Stimulated activated CD8-positive, alpha-beta memory T cell treated with anti-CD3 and anti-CD28 coated beads, Interleukin-12 subunit alpha, Interleukin-12 subunit beta, amount 100 ng/mL, for 1 hour (primary cell): ENCODE results near the gene CSRP1.

Experiments
- DNase-seq: peaks from one replicate; pipeline ENCODE4 v3.0.0-alpha.2; 2020; ENCODE audit warnings: low read depth

Gene CSRP1

DNA sequence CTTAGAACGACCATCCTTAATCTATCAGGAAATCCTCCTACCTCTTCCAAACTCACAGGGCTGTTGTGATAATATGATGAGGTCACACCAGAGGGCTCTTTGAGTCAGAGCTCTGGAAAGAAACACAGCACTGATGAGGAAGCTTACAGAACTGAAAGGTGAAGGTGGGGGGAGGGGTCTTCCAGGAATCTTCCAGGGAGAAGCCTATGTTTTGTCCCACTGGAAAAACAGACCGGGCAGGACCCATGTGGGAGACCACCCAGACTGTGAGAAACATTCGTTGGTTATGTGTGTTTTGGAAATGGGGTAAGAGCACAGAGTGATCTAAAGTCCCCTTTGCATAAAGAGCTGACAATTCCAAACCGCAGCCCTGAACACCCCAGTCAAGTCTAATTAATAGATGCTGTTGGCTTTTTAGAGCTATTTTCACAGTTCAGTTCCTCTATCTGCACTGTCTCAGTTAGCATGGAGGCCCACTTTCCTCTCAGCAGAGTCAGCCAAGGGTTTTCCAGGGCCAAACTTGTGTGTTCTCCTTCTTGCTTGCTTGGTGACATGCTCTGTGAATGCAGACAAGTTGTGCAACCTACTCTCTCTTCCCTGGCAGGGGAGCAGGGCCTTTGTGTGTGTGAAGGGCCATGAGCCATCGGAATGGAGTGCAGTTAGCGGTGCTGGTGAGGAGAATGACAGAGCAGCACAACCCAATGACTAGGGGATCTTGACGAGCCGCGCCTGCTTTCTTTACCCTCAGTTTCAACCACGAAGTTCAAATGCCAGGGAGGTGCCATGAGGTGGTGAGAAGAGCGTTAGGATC, 50.2 kb downstream of the CSRP1 start:
- DNase-seq, result no peak

DNA sequence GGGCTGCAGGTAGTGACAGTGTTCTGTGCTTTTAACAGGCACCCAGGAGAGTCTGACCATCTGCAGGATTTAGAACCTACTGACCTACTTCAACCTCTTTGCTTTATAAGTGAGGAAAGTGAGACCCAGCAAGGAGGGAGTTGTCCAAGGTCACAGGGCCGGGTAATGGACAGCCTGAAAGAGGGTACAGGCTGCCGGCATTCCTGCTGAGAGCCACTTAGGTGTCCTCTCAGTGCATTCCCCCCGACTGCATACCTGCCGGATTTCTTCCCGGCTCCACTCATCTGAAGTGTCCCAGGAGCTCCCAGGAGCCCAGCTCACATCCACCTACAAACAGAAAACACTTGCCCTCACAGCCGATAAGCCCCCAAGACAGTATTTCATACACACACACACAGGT, 51.8 kb downstream of the CSRP1 start:
- no peak for DNase-seq

GRCh38 chr1:201454608-201455007, 52.3 kb downstream of the CSRP1 start:
- no peak for DNase-seq

- DNase-seq, result no peak
These were observed 54.1 kb downstream of the CSRP1 start for GRCh38 chr1:201452866-201453265.

- no peak for DNase-seq
These were observed 56.1 kb downstream of the CSRP1 start for GRCh38 chr1:201450721-201451291.

DNA sequence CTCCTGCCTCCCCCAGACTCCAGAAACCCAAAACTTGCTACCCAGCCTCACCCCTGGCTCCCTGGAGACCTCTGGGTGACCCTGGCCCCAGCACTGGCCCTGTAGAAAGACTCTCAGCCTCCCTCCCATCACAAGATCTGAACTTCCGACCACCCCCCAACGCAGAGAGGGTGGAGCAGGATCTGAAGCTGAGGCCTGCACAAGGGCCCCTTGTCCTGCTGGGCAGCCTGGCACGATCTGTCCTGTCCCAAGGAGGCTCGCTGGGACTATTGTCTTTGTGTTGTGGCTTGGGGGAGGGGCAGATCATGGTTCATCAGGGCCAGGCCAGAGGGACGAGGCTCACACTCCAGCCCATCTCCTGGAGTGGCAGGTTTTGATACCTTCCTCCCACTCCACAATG, 57.9 kb downstream of the CSRP1 start:
- DNase-seq, result no peak

GRCh38 chr1:201447903-201448871, 58.7 kb downstream of the CSRP1 start:
- peak; percentile 36 for DNase-seq

DNA sequence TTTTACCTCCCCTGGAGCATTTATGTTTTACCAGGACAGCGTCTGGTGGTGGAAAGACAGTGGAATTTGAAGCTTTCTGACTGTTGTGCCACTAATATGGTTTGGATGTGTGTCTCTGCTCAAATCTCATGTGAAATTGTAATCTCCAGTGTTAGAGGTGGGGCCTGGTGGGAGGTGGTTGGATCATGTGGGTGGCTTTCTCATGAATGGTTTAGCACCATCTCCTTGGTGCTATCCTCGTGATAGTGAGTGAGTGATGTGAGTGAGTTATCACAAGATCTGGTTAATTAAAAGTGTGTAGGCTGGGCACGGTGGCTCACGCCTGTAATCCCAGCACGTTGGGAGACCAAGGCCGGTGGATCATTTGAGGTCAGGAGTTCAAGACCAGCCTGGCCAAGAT, 61.6 kb downstream of the CSRP1 start:
- DNase-seq, result no peak

- DNase-seq, result no peak
These were observed 62.1 kb downstream of the CSRP1 start for GRCh38 chr1:201444792-201445191.

DNA sequence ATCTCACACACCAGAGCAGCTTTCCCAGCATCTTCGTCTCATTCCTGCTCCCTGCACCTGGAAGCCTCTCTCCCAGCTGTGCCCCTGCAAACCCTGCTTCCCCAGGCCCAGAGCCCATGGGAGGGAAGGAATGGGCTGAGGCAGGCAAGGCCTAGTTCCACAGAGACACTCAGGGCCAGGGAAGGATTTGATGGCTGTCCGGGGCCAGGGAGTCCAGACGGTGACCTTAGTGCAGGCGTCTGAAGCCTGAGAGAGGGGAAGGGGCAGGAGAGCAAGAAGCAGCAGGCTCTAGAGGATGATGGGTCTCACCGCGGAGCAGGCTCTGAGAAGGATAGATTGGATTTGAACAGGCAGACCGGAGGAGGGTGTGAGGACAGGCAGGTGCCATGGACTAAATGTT, 63.2 kb downstream of the CSRP1 start:
- no peak for DNase-seq

- no peak for DNase-seq
These were observed 70.0 kb downstream of the CSRP1 start for GRCh38 chr1:201436969-201437368.

GRCh38 chr1:201436393-201436792, 70.5 kb downstream of the CSRP1 start:
- DNase-seq, result no peak

DNA sequence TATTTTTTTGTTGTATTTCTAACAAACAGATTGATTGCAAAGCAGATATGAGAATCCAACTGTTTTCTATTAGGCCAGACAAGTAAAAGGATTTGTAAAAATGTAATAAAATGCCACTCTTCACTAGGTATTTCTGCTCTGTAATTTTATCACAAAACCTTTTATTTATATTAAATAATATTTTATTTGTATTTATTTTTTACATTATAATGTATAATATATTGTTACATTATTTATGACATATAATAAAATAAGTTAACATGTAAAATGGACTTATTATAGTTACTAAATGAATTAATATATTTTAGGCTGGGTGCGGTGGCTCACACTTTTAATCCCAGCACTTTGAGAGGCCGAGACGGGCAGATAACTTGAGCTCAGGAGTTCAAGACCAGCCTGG, 72.7 kb downstream of the CSRP1 start:
- DNase-seq, result no peak

GRCh38 chr1:201433609-201434008, 73.3 kb downstream of the CSRP1 start:
- no peak for DNase-seq
